K562 (cell line): ENCODE measurements around the gene VSIG1. TPM values are rescaled to one million over a fixed set of nuclear protein-coding genes. Genes with fewer than 3 reads are reported as not detected.

Experiments used
- ATAC-seq: fragments of 200-7000 bp; cut with Tn5 transposase; 3 replicates; pipeline ENCODE4 v1.9.1; 2020; ENCODE audit warnings: moderate library complexity
- Bru-seq: library from RNA; stranded (reverse); fragments of 400-500 nt; gene quantifications from one replicate; lab custom pipeline; 2021; lab: Mats Ljungman, UMichigan
- BruChase-seq, 2 experiments: library from RNA; stranded (reverse); fragments of 400-500 nt; gene quantifications; one replicate each; lab custom pipeline; 2021; lab: Mats Ljungman, UMichigan
- BruUV-seq: library from RNA; stranded (reverse); fragments of 400-500 nt; replicated peaks from 2 replicates; lab custom pipeline; 2021; lab: Mats Ljungman, UMichigan
- CTCF ChIA-PET: fragments of 300-600 bp; formaldehyde crosslinking; extraction: SDS; loops from one replicate; lab custom pipeline; 2021; ENCODE audit warnings: low intra/inter-chr PET ratio; lab: Yijun Ruan, JAX
- POLR2A ChIA-PET: fragments of 300-600, 350-650 bp; sonication (Branson Sonifier 250); formaldehyde crosslinking; extraction: SDS; loops from one replicate; lab custom pipeline; 2021; ENCODE audit warnings: antibody characterized with exemption, inconsistent platforms; lab: Yijun Ruan, JAX
- DNase-seq, 4 experiments: peaks; one replicate each; pipeline versions ENCODE4 v3.0.0 to v3.0.0-alpha.2; 2011 to 2018; ENCODE audit warnings: low spot score in 3 of 4, mixed read lengths in 3 of 4; ENCODE audit errors: extremely low read depth in 1 of 4
- FAIRE-seq: peaks from 2 replicates; lab custom pipeline; 2011; peaks lifted over from hg19 to GRCh38; lab: Jason Lieb, UNC
- H2AFZ ChIP-seq: 2 replicates; pipeline ENCODE4 v1.6.0; 2011; ENCODE audit warnings: low read depth, low read length, control low read depth, inconsistent platforms
- H3K27ac ChIP-seq: fragments of 200-600 bp; 3 replicates; pipeline ENCODE4 v1.8.0; 2011; ENCODE audit warnings: low read depth, mild to moderate bottlenecking, control low read depth, inconsistent platforms, low read length, moderate library complexity, mixed read lengths; ENCODE audit errors: extremely low read depth
- H3K27me3 ChIP-seq, 2 experiments: fragments of 300-600 bp in 1 of 2; 2 replicates in 1 of 2; 3 replicates in 1 of 2; pipeline versions ENCODE4 v1.6.0 to v1.8.0; 2011; ENCODE audit warnings: inconsistent platforms in 2 of 2, low read length in 2 of 2, mild to moderate bottlenecking in 1 of 2, mixed read lengths in 1 of 2, moderate library complexity in 1 of 2; ENCODE audit not compliant: control insufficient read depth in 2 of 2, insufficient read depth in 2 of 2
- H3K36me3 ChIP-seq: fragments of 300-600 bp; 3 replicates; pipeline ENCODE4 v1.8.0; 2011; ENCODE audit warnings: mild to moderate bottlenecking, low read length, inconsistent platforms; ENCODE audit not compliant: control insufficient read depth, insufficient read depth
- H3K4me1 ChIP-seq, 2 experiments: fragments of 200-600 bp in 1 of 2; replicated peaks in 1 of 2; 2 replicates in 1 of 2; 3 replicates in 1 of 2; pipeline versions ENCODE4 v1.5.1 to v1.8.0; 2011; ENCODE audit warnings: inconsistent platforms in 2 of 2, low read length in 2 of 2, mild to moderate bottlenecking in 1 of 2, mixed read lengths in 1 of 2, moderate library complexity in 1 of 2; ENCODE audit not compliant: control insufficient read depth in 2 of 2, insufficient read depth in 2 of 2
- H3K4me2 ChIP-seq: 2 replicates; pipeline ENCODE4 v1.6.1; 2011; ENCODE audit warnings: low read length, control low read depth, inconsistent platforms, mixed read lengths; ENCODE audit not compliant: insufficient read depth
- H3K4me3 ChIP-seq: fragments of 200-600 bp; sonication (generic), shearing (Covaris generic); 2 replicates; pipeline ENCODE4 v1.5.1; 2016; ENCODE audit warnings: control low read depth, inconsistent platforms
- H3K79me2 ChIP-seq: fragments of 200-600 bp; 3 replicates; pipeline ENCODE4 v1.8.0; 2011; ENCODE audit warnings: low read length, inconsistent platforms; ENCODE audit not compliant: control insufficient read depth, insufficient read depth
- H3K9ac ChIP-seq, 2 experiments: 2 replicates each; pipeline versions ENCODE4 v1.6.0 to v1.6.1; 2011; ENCODE audit warnings: low read depth in 2 of 2, low read length in 2 of 2, control low read depth in 1 of 2, inconsistent platforms in 1 of 2, mild to moderate bottlenecking in 1 of 2, mixed read lengths in 1 of 2; ENCODE audit not compliant: insufficient read depth in 1 of 2
- H3K9me1 ChIP-seq: one replicate; pipeline ENCODE4 v1.6.0; 2011; ENCODE audit warnings: inconsistent platforms, mild to moderate bottlenecking, low read length, moderate library complexity; ENCODE audit not compliant: control insufficient read depth, insufficient read depth
- H3K9me3 ChIP-seq: replicated peaks from 2 replicates; pipeline ENCODE4 v1.5.1; 2011; ENCODE audit warnings: low read depth, low read length, inconsistent platforms; ENCODE audit not compliant: control insufficient read depth, insufficient read depth
- H4K20me1 ChIP-seq: replicated peaks from 2 replicates; pipeline ENCODE4 v1.6.1; 2011; ENCODE audit warnings: low read length, inconsistent platforms, mixed read lengths; ENCODE audit not compliant: control insufficient read depth, insufficient read depth
- FOSL1 ChIP-seq: fragments of 200-800 bp; sonication (Bioruptor generic); conservative IDR thresholded peaks from 2 replicates; pipeline ENCODE4 v1.6.1; 2016; ENCODE audit warnings: missing genetic modification characterization, missing compliant biosample characterization
- MAFF ChIP-seq: IDR thresholded peaks from 2 replicates; pipeline ENCODE4 v1.6.1; 2012; ENCODE audit warnings: low read length, improper control_type of control experiment
- MAFG ChIP-seq: fragments of 450-650 bp; conservative IDR thresholded peaks from 2 replicates; pipeline ENCODE4 v1.6.1; 2016; ENCODE audit warnings: missing genetic modification characterization, missing compliant biosample characterization
- MAFK ChIP-seq: IDR thresholded peaks from 2 replicates; pipeline ENCODE4 v1.6.1; 2011; ENCODE audit warnings: low read length, improper control_type of control experiment
- NR4A1 ChIP-seq, 2 experiments: fragments of 250-450 bp in 1 of 2; fragments of 450-650 bp in 1 of 2; sonication (Bioruptor Pico) in 1 of 2; IDR thresholded peaks; 2 replicates each; pipeline versions ENCODE4 v1.4.0 to v1.6.1; 2016 to 2020; ENCODE audit warnings: mild to moderate bottlenecking in 2 of 2, missing compliant biosample characterization in 1 of 2, missing genetic modification characterization in 1 of 2, moderate library complexity in 1 of 2
- ZNF316 ChIP-seq: fragments of 450-650 bp; IDR thresholded peaks from 2 replicates; pipeline ENCODE4 v1.6.1; 2016
- WGBS: fragments of 100-300 bp; shearing (Covaris generic); methylation state at CpG from one replicate; pipeline ENCODE4 v1.1.6; 2016; ENCODE audit warnings: low coverage, mixed read lengths; ENCODE audit not compliant: insufficient coverage; ENCODE audit errors: missing lambda C conversion rate; 5-methylcytosine and 5-hydroxymethylcytosine counted together
- in situ Hi-C: fragments of 300-500 bp; cut with MboI; formaldehyde crosslinking; loops from 4 replicates; pipeline ENCODE4 v1.15.0; 2018; ENCODE audit warnings: inconsistent platforms, mixed read lengths
- intact Hi-C: fragments of 100-400 bp; cut with micrococcal nuclease; formaldehyde crosslinking; loops from 2 replicates; pipeline ENCODE4 v1.14.2; 2022
- long read RNA-seq, 3 experiments: library from polyadenylated mRNA in 2 of 3; library from RNA in 1 of 3; unstranded in 2 of 3; stranded (forward) in 1 of 3; transcript quantifications; one replicate each; pipeline ENCODE4 v2.0.0, GENCODE V29; 2019 to 2022
- polyA minus RNA-seq, 3 experiments: library from RNA; depleted of rRNA, polyadenylated mRNA; stranded (reverse); fragments of >200 nt; gene quantifications; 2 replicates each; pipeline ENCODE4 v1.2.3, GENCODE V29; 2011
- polyA plus RNA-seq, 8 experiments: library from polyadenylated mRNA; depleted of rRNA in 4 of 8; stranded (reverse) in 5 of 8; unstranded in 3 of 8; fragments of >200 nt; fragmentation: Nextera tagmentation in 2 of 8; fragmentation: Illumina TruSeq in 1 of 8; extraction: Ambion mirVana in 2 of 8; extraction: Trizol in 1 of 8; gene quantifications; 2 replicates each; pipeline versions ENCODE4 v1.2.1 to v1.2.3, GENCODE V29; 2011 to 2014; ENCODE audit warnings: inconsistent platforms in 1 of 8, missing spikeins in 1 of 8
- total RNA-seq, 7 experiments: library from RNA; depleted of rRNA in 6 of 7; stranded (reverse); fragments of >200 nt in 6 of 7; fragmentation: Illumina TruSeq in 2 of 7; extraction: Trizol in 2 of 7; gene quantifications; 2 replicates each; pipeline versions ENCODE4 v1.2.1 to v1.2.3, GENCODE V29; 2011 to 2021; ENCODE audit warnings: low replicate concordance in 1 of 7

Gene VSIG1
- not detected in 2 replicates for total RNA-seq (2011; cell fraction: chromatin; rRNA removed; ENCODE audit: low replicate concordance)
- not detected in 2 replicates for total RNA-seq (2011; cell fraction: nucleolus; rRNA removed)
- total RNA-seq (2011; cell fraction: nucleoplasm; rRNA removed) = not detected in 2 replicates
- total RNA-seq (2014; rRNA removed) (not detected in 2 replicates), total RNA-seq (2014; rRNA removed; fragmentation: Illumina TruSeq; extraction: Trizol) (not detected in 2 replicates), total RNA-seq (2015; rRNA removed; fragmentation: Illumina TruSeq; extraction: Trizol) (not detected in 2 replicates), total RNA-seq (2021) (not detected in 2 replicates), polyA plus RNA-seq (2011; rRNA removed) (not detected in 2 replicates), polyA plus RNA-seq (2014; fragmentation: Illumina TruSeq; extraction: Trizol) (not detected in 2 replicates), polyA plus RNA-seq (2014; fragmentation: Nextera tagmentation; extraction: Ambion mirVana) (not detected), polyA plus RNA-seq (2014; rRNA removed) (not detected in 2 replicates), polyA minus RNA-seq (2011; rRNA and poly(A)+ RNA removed) (not detected in 2 replicates), Bru-seq, nascent RNA (not detected), BruChase-seq, experiment 1, labeled RNA remaining after a 2-hour chase (not detected), BruChase-seq, experiment 2, labeled RNA remaining after a 6-hour chase (not detected)
- not detected in 2 replicates for polyA plus RNA-seq (2011; cell fraction: cytosol; rRNA removed)
- not detected in 2 replicates for polyA plus RNA-seq (2011; cell fraction: nucleus; rRNA removed)
- not detected in 2 replicates for polyA plus RNA-seq (2012)
- not detected in 2 replicates for polyA minus RNA-seq (2011; cell fraction: cytosol; rRNA and poly(A)+ RNA removed)
- not detected in 2 replicates for polyA minus RNA-seq (2011; cell fraction: nucleus; rRNA and poly(A)+ RNA removed)
- long read RNA-seq, experiment 1 = 0 reads
- long read RNA-seq, experiment 2 = 0 reads
- long read RNA-seq, experiment 3 = 0 reads

DNA sequence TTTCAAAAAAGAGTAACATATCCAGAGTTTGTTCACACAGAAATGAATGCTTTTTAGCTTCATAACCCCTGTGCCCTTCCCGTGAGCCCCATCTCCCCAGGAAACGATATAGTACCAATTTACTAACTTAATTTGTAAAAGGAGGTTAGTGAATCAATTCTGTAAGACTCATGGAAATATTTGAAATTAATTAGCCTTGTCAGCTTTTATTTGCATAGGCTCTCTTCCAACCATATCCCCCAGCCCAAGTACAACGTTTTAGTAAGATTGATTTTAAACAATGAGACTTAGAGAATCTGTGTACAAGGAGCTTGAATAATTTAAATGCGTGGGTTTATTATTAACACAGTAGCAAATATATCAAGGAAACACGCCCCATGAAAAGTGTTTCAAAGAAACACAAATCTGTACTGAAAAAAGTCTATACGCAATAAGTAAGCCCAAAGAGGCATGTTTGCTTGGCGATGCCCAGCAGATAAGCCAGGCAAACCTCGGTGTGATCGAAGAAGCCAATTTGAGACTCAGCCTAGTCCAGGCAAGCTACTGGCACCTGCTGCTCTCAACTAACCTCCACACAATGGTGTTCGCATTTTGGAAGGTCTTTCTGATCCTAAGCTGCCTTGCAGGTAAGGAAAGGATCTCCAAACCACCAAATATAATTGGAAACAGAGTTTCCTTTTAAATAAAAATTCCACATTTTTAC, at the start of gene VSIG1:
TSS of gene VSIG1 (plus strand) at position 512 of the 703 bp plus-strand sequence. CDS start at position 578, 66 bp downstream.
- H3K9me3 ChIP-seq = no peaks in the 10 kb centered on the region
- ChIA-PET CTCF (no interaction called here), POLR2A (no interaction called here)
- H3K4me3 ChIP-seq = no peak within 1 kb of the TSS
- no peak within 1 kb of the TSS for H3K27ac ChIP-seq
- no peak for ATAC-seq
- in situ Hi-C loops = no loop called here
- H3K4me1 ChIP-seq = no peaks in the 10 kb centered on the region
- H3K79me2 ChIP-seq = no peaks in the 10 kb centered on the region
- no TSS peak for BruUV-seq
- TF ChIP-seq MAFK (0 out of 2 replicates have a peak, but pooled peaks have one; percentile 10), MAFG (tag) (peak; percentile 30; the same call in 1 of the 2 replicates), MAFF (peak; percentile 38; the same call in 1 of the 2 replicates), NR4A1 (CRISPR knock-in tag; IDR thresholded peaks at IDR 0.05) (no peak), NR4A1 (tag; IDR thresholded peaks at IDR 0.05) (no peak), FOSL1 (tag) (no peak), ZNF316 (peak; percentile 52; the same call in 1 of the 2 replicates)
- no peak for DNase-seq
- no peaks in the 10 kb centered on the region; a peak in 1 of 5 replicates for H3K27me3 ChIP-seq
- no peak within 1 kb of the TSS for H3K9ac ChIP-seq
- H3K36me3 ChIP-seq = no peaks in the 10 kb centered on the region
- H2AFZ ChIP-seq = no peak within 1 kb of the TSS
- 8% methylated on average over 10 of the region's 10 CpGs for WGBS
- intact Hi-C loops = no loop called here
- H3K4me2 ChIP-seq = no peak within 1 kb of the TSS
- H4K20me1 ChIP-seq = no peaks in the 10 kb centered on the region
- peaks cover 3% of the 10 kb centered on the region for H3K9me1 ChIP-seq
- FAIRE-seq = no peak
